Motor neuron (in vitro differentiated cells): ENCODE data around the gene DDX39B. TPM values are rescaled to one million over a fixed set of nuclear protein-coding genes. Genes with fewer than 3 reads are reported as not detected.
"Not testable (repeated sequence)": the region's sequence is repeated elsewhere in the genome, so short reads cannot be mapped to it uniquely, and the experiment has no call there.

Source experiments
- ATAC-seq, 8 experiments: fragments of 200-7000 bp; cut with Tn5 transposase; replicated peaks in 6 of 8; 2 replicates each; pipeline ENCODE4 v1.8.0; 2021; ENCODE audit warnings: mild to moderate bottlenecking in 8 of 8, moderate library complexity in 8 of 8
- H3K27ac ChIP-seq, 2 donors: fragments of 250-450 bp; sonication (Bioruptor Pico); 2 replicates each; pipeline ENCODE4 v1.9.0; 2021; ENCODE audit warnings: antibody characterized with exemption in 2 of 2, mild to moderate bottlenecking in 2 of 2, moderate library complexity in 1 of 2
- H3K4me1 ChIP-seq, 2 donors: fragments of 250-450 bp; sonication (Bioruptor Pico); replicated peaks in 1 of 2; 2 replicates each; pipeline ENCODE4 v1.6.1; 2021; ENCODE audit warnings: antibody characterized with exemption in 2 of 2, mild to moderate bottlenecking in 2 of 2, moderate library complexity in 1 of 2
- H3K4me3 ChIP-seq, 5 donors: fragments of 250-450 bp; sonication (Bioruptor Pico); 2 replicates each; pipeline ENCODE4 v1.9.0; 2021; ENCODE audit warnings: antibody characterized with exemption in 5 of 5, mild to moderate bottlenecking in 5 of 5, moderate library complexity in 4 of 5
- WGBS, 10 experiments: fragments of 450-650 bp; shearing (Covaris generic); methylation state at CpG; one replicate each; pipeline ENCODE4 v1.0.0; 2022; 5-methylcytosine and 5-hydroxymethylcytosine counted together
- in situ Hi-C, 9 experiments: fragments of 400-800 bp; cut with MboI; loops; one replicate each; pipeline ENCODE4 v1.15.0; 2021; ENCODE audit warnings: low sequenced_read_pairs in 9 of 9, low pct_unique_long_range_greater_than_20kb in 2 of 9; ENCODE audit not compliant: unreplicated experiment in 9 of 9
- total RNA-seq, 8 experiments: library from RNA; unstranded; fragments of 300-600 nt; gene quantifications; 2 replicates each; pipeline versions ENCODE4 v1.2.3 to v1.2.4, GENCODE V29; 2022

DDX39B gene
- total RNA-seq, 8 experiments from 2014 or later = 238 to 564 (median 386) TPM

DNA sequence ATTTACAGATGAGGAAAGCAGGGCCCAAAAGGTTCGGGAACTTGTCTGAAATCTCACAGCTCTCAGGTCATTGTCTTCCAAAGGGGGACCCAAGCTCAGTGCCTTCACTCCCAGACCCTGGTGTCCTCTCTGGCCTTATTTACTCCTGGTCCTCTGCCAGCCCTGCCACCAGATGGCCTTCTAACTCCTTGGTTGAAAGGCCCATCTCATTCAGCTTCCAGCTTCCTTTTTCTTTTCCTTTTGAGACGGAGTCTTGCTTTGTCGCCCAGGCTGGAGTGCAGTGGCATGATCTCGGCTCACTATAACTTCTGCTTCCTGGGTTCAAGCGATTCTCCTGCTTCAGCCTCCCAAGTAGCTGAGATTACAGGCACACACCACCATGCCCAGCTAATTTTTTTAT lies 9.6 kb upstream of the DDX39B start:
- WGBS, 10 experiments = 37 to 100% (median 78%) methylated on average over 1 to 5 of the region's 5 CpGs
- H3K27ac ChIP-seq, H3K4me3 ChIP-seq, in situ Hi-C loops, ATAC-seq, H3K4me1 ChIP-seq: not testable (repeated sequence)

DNA sequence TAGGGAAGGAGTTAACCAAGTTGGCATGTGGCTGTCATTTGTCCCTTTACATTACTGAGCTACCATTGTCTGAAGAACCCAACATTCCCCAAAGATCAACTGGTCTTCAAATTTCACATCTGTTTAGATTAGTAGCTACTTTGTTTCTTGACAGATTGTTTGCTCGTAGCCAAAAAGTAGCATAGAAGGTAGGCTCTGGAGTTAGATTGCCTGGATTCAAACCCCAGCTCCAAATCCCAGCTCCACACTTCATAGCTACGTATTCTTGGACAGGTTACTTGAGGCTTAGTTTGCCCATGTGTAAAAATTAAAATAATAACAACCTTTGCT lies 6.7 kb upstream of the DDX39B start:
- H3K4me1 ChIP-seq = peaks cover 7 to 14% of the 10 kb centered on the region in 2 donors
- 87 to 100% (median 100%) methylated on average over 1 to 2 of the region's 2 CpGs; no CpG with 5 or more reads in 3 of the 10 experiments for WGBS, 10 experiments
- in situ Hi-C loops = loop anchor here in 3 of 9 experiments (10.0 to 25.0 kb wide), 2 partner anchors 46 to 639 kb away; partner anchors contain the start of genes NCR3 (in 2 of the 3), AGER (in 1 of the 3), AGPAT1 (in 1 of the 3) and GPSM3 (in 1 of the 3)
- H3K27ac ChIP-seq = no peak overlapping the region
- no peak for ATAC-seq
- peak overlapping the region; percentile 46 to 78 (median 67) for H3K4me3 ChIP-seq

DNA sequence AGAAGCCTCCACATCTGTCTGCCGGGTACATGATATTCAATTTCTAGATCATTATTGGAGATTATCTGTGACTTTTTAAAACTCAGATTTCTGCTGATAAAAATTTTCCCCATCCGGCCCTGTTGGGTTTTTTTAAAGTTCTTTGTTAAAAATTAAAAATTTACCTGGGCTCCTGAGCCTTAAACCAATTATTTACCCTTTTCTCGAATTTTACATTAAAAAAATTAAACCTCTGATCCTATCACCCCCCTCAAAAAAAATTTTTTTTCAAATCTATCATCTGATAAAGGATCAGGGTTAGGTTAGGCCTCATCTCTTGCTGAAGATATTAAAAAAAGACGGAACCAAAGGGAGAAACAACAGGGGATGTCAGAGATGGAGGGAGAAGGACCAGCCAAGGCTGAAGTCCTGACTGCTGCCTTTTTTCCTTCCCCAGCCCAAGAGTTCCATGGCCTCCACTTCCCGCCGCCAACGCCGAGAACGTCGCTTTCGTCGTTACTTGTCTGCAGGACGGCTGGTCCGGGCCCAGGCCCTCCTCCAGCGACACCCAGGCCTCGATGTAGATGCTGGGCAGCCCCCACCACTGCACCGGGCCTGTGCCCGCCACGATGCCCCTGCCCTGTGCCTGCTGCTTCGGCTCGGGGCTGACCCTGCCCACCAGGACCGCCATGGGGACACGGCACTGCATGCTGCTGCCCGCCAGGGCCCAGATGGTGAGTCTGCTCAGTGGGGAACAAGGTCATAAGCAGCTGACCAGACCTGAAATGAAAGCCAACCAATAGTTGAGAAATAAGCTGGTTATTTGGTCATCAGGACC lies 6.1 kb upstream of the DDX39B start:
- peaks cover 8 to 17% of the 10 kb centered on the region in 2 donors for H3K4me1 ChIP-seq
- H3K27ac ChIP-seq = peak overlapping the region; percentile 70 to 75
- in situ Hi-C loops = loop anchor here in 3 of 9 experiments (10.0 to 25.0 kb wide), 2 partner anchors 47 to 639 kb away; partner anchors contain the start of genes NCR3 (in 2 of the 3), AGER (in 1 of the 3), AGPAT1 (in 1 of the 3) and GPSM3 (in 1 of the 3)
- no peak for ATAC-seq
- peak overlapping the region; percentile 46 to 78 (median 67) for H3K4me3 ChIP-seq
- 0 to 70% (median 6%) methylated on average over 1 to 13 of the region's 24 CpGs; no CpG with 5 or more reads in 1 of the 10 experiments for WGBS, 10 experiments

- Histone ChIP-seq H3K4me1 (peaks cover 12 to 19% of the 10 kb centered on the region in 2 donors), H3K27ac (peak within 1 kb of the TSS; percentile 70 to 77), H3K4me3 (peak within 1 kb of the TSS; percentile 46 to 78 (median 67))
- peak; percentile 63 to 87 (median 72) for ATAC-seq
- in situ Hi-C loops = loop anchor here in 3 of 9 experiments (10.0 to 25.0 kb wide), 2 partner anchors 48 to 640 kb away; partner anchors contain the start of genes NCR3 (in 2 of the 3), AGER (in 1 of the 3), AGPAT1 (in 1 of the 3) and GPSM3 (in 1 of the 3)
- 0 to 3% (median 0%) methylated on average over 6 to 15 of the region's 25 CpGs; no CpG with 5 or more reads in 1 of the 10 experiments for WGBS, 10 experiments
Measured at GRCh38 chr6:31546958-31547726, 5.3 kb upstream of the DDX39B start, which contains the start of gene NFKBIL1. NFKBIL1 (plus strand) TSS chr6:31547608; CDS start chr6:31547695, 87 bp downstream.

DNA sequence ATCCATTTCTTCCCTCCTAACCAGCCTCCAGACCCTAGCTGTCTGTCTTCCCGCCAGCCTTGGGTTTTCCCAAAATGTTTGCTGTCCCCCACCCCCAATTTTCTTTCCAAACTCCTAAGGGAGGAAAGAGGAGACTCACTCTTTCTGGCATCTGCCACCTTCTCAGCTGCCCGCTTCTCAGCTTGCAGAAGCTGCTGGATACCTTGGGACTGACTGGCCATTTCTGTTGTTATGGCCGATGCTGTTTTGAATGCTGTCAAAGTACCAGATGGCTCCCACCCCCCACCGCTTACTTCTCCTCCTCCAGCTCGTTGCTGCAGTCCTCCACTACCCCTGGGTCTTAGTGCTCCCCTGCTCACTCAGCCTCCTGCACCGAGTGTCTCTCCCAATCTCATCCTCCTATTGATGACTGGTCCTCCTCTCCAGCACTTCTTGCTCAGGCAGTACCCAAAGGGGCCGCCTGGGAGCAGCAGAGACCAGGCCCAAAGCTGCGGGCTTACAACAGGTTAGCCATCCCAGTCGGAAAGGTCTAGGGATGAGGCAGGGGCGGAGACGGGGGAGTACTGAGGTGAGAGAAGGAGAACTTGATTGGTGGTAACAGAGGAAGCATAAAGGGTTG lies 4.6 kb upstream of the DDX39B start, which contains the start of gene ATP6V1G2:
Gene ATP6V1G2 (minus strand): TSS at position 270 of the 619 bp plus-strand sequence. CDS start 49 bp downstream, at position 221.
- peak; percentile 45 to 88 (median 84) for ATAC-seq
- in situ Hi-C loops = loop anchor here in 3 of 9 experiments (10.0 to 25.0 kb wide), 2 partner anchors 48 to 641 kb away; partner anchors contain the start of genes NCR3 (in 2 of the 3), AGER (in 1 of the 3), AGPAT1 (in 1 of the 3) and GPSM3 (in 1 of the 3)
- peak within 1 kb of the TSS; percentile 46 to 78 (median 67) for H3K4me3 ChIP-seq
- 0 to 21% (median 0%) methylated on average over 2 to 8 of the region's 11 CpGs; no CpG with 5 or more reads in 2 of the 10 experiments for WGBS, 10 experiments
- peaks cover 12 to 19% of the 10 kb centered on the region in 2 donors for H3K4me1 ChIP-seq
- peak within 1 kb of the TSS; percentile 70 to 77 for H3K27ac ChIP-seq

DNA sequence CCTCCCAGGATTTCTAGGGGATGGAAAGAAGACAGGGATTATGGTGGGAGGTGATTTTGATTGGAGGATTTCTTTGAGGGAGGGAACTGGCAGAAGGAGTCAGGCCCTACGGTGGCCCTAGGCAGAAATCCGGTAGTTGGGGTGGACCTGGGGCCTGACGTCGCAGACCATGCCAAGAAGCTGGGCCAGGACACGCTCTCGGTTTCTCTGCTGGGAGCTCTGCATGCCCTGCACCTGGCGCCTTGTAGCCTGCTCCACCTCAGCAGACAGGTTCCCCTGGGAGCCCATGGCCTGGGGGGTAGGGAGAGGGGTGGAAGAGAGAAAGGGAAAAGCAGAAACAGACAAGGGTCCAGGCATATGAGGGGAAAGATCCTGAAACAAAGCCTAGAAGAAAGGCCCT lies 3.5 kb upstream of the DDX39B start:
- no peak overlapping the region for H3K27ac ChIP-seq

GRCh38 chr6:31544676-31545075 lies 2.9 kb upstream of the DDX39B start:
- in situ Hi-C loops = loop anchor here in 3 of 9 experiments (10.0 to 25.0 kb wide), 2 partner anchors 50 to 643 kb away; partner anchors contain the start of genes NCR3 (in 2 of the 3), AGER (in 1 of the 3), AGPAT1 (in 1 of the 3) and GPSM3 (in 1 of the 3)
- Histone ChIP-seq H3K27ac (no peak overlapping the region), H3K4me3 (no peak overlapping the region), H3K4me1 (peaks cover 21 to 26% of the 10 kb centered on the region in 2 donors)
- ATAC-seq = no peak
- 20 to 100% (median 73%) methylated on average over 1 of the region's 2 CpGs; no CpG with 5 or more reads in 2 of the 10 experiments for WGBS, 10 experiments

More for the DNA sequence above, 3.5 kb upstream of the DDX39B start:
- no peak for ATAC-seq
- in situ Hi-C loops = loop anchor here in 3 of 9 experiments (10.0 to 25.0 kb wide), 2 partner anchors 50 to 642 kb away; partner anchors contain the start of genes NCR3 (in 2 of the 3), AGER (in 1 of the 3), AGPAT1 (in 1 of the 3) and GPSM3 (in 1 of the 3)
- H3K4me1 ChIP-seq = peaks cover 15 to 20% of the 10 kb centered on the region in 2 donors
- 30 to 83% (median 60%) methylated on average over 1 to 7 of the region's 7 CpGs; no CpG with 5 or more reads in 5 of the 10 experiments for WGBS, 10 experiments
- H3K4me3 ChIP-seq = peak overlapping the region; percentile 46 to 78 (median 67)

GRCh38 chr6:31543639-31544038 lies 1.8 kb upstream of the DDX39B start:
- H3K4me1 ChIP-seq = peaks cover 29 to 35% of the 10 kb centered on the region in 2 donors
- H3K27ac ChIP-seq = no peak overlapping the region
- ATAC-seq = no peak
- no peak overlapping the region for H3K4me3 ChIP-seq
- in situ Hi-C loops = loop anchor here in 3 of 9 experiments (10.0 to 25.0 kb wide), 2 partner anchors 51 to 644 kb away; partner anchors contain the start of genes NCR3 (in 2 of the 3), AGER (in 1 of the 3), AGPAT1 (in 1 of the 3) and GPSM3 (in 1 of the 3)
- WGBS, 10 experiments = 58 to 100% (median 92%) methylated on average over 2 to 6 of the region's 6 CpGs; no CpG with 5 or more reads in 2 of the 10 experiments

DNA sequence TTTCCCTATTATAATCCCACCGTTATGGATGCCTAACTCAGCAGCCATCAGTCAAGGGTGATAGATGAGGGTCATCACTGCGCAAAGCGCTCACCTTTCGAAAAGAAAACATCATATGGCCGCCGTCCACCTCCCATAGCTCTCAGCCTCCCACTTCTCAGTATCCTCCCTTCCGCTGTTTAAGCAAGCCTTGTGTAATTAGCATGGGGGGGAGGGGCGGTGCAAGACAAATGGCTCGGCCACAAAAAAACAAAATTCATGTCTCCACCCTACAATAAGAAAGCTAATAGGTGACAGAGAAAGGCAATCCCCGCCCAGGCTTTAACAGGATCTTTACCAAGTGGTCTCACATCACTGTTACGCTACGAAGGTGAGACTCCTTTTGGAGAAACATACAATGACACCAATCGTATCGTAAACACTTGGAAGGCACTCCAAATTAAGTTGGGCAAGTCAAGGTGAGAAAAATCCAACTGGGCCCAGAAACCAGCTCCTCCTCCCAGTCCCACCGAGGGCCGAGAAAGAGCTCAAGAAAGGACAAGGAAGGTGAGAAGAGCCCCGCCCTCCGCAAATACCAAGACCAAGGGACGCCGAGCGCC lies 645 bp downstream of the DDX39B start:
- H3K4me1 ChIP-seq = peaks cover 22 to 29% of the 10 kb centered on the region in 2 donors
- peak in 3 of 8 experiments; percentile 20 to 42 (median 33) for ATAC-seq
- H3K27ac ChIP-seq = peak overlapping the region; percentile 87 to 95
- in situ Hi-C loops = loop anchor here in 3 of 9 experiments (10.0 to 25.0 kb wide), 2 partner anchors 54 to 646 kb away; partner anchors contain the start of genes NCR3 (in 2 of the 3), AGER (in 1 of the 3), AGPAT1 (in 1 of the 3) and GPSM3 (in 1 of the 3)
- H3K4me3 ChIP-seq = peak overlapping the region; percentile 53 to 91 (median 69)
- WGBS, 10 experiments = 0 to 5% (median 1%) methylated on average over 1 to 15 of the region's 21 CpGs

- Histone ChIP-seq H3K4me3 (peak overlapping the region; percentile 53 to 91 (median 69)), H3K27ac (peak overlapping the region in 1 of 2 donors; percentile 95), H3K4me1 (peaks cover 22 to 27% of the 10 kb centered on the region in 2 donors)
- 0 to 21% (median 8%) methylated on average over 2 to 4 of the region's 4 CpGs for WGBS, 10 experiments
- no peak for ATAC-seq
- in situ Hi-C loops = loop anchor here in 3 of 9 experiments (10.0 to 25.0 kb wide), 2 partner anchors 54 to 647 kb away; partner anchors contain the start of genes NCR3 (in 2 of the 3), AGER (in 1 of the 3), AGPAT1 (in 1 of the 3) and GPSM3 (in 1 of the 3)
Measured at GRCh38 chr6:31540640-31541039, 1.2 kb downstream of the DDX39B start.
